ENCODE measurements around the gene CHTF18. TPM values are rescaled to one million over a fixed set of nuclear protein-coding genes. Genes with fewer than 3 reads are reported as not detected.

Gene CHTF18
- total RNA-seq, 1 donor from 2014 or later = 42.4 TPM

DNA sequence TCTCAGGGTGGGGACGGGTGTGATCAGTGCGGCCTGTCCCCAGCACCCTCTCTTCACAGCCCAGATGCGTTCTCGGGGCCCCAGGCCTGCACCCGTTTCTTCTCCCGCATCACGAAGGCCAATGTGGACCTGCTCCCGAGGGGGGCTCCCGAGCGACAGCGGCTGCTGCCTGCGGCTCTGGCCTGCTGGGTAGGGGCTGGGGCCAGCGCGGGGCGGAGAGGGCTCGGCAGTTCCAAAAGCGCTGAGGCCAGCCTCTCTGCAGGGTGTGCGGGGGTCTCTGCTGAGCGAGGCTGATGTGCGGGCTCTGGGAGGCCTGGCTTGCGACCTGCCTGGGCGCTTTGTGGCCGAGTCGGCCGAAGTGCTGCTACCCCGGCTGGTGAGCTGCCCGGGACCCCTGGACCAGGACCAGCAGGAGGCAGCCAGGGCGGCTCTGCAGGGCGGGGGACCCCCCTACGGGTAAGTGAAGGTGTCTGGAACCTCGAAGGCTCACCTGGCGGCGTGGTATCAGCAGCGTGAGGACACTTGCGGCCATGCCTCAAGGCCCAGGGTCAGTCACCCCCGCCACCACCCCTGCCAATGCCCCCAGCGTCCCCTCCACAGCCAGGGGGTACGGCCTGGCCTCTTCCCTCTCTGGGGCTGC is 23.5 kb upstream of the CHTF18 start:
- ChIA-PET CTCF (no interaction called here), POLR2A (no interaction called here)
- ATAC-seq (ENCODE audit: low read depth) (no peak), DNase-seq (no peak)
- intact Hi-C loops (cut with micrococcal nuclease) = no loop called here
- H3K4me3 Mint-ChIP-seq = no peak overlapping the region
- no peaks in the 10 kb centered on the region for H3K4me1 Mint-ChIP-seq
- no peaks in the 10 kb centered on the region for H3K9me3 Mint-ChIP-seq
- TF ChIP-seq, protein P1, sequence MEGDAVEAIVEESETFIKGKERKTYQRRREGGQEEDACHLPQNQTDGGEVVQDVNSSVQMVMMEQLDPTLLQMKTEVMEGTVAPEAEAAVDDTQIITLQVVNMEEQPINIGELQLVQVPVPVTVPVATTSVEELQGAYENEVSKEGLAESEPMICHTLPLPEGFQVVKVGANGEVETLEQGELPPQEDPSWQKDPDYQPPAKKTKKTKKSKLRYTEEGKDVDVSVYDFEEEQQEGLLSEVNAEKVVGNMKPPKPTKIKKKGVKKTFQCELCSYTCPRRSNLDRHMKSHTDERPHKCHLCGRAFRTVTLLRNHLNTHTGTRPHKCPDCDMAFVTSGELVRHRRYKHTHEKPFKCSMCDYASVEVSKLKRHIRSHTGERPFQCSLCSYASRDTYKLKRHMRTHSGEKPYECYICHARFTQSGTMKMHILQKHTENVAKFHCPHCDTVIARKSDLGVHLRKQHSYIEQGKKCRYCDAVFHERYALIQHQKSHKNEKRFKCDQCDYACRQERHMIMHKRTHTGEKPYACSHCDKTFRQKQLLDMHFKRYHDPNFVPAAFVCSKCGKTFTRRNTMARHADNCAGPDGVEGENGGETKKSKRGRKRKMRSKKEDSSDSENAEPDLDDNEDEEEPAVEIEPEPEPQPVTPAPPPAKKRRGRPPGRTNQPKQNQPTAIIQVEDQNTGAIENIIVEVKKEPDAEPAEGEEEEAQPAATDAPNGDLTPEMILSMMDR (IDR thresholded peaks at IDR 0.05) = no peak
- H3K27ac Mint-ChIP-seq = no peak overlapping the region
- H3K27me3 Mint-ChIP-seq = no peaks in the 10 kb centered on the region
- no peaks in the 10 kb centered on the region for H3K36me3 Mint-ChIP-seq (ENCODE audit: low read depth)

DNA sequence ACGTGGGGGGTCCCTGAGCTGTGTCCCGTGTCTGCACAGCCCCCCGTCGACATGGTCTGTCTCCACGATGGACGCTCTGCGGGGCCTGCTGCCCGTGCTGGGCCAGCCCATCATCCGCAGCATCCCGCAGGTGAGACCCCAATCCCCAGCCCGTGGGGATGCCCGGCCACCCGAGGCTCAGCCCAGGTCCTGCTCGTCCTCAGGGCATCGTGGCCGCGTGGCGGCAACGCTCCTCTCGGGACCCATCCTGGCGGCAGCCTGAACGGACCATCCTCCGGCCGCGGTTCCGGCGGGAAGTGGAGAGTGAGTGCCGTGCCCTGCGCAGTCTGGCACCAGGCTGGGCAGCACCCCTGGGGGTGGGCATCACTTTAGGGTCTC is 22.9 kb upstream of the CHTF18 start:
- Mint-ChIP-seq H3K9me3 (no peaks in the 10 kb centered on the region), H3K4me3 (no peak overlapping the region), H3K36me3 (ENCODE audit: low read depth) (no peaks in the 10 kb centered on the region), H3K27ac (no peak overlapping the region), H3K4me1 (no peaks in the 10 kb centered on the region), H3K27me3 (no peaks in the 10 kb centered on the region)
- ATAC-seq (ENCODE audit: low read depth) (no peak), DNase-seq (no peak)
- ChIA-PET POLR2A (no interaction called here), CTCF (no interaction called here)
- intact Hi-C loops (cut with micrococcal nuclease) = no loop called here
- TF ChIP-seq, protein P1 (IDR thresholded peaks at IDR 0.05) = no peak

DNA sequence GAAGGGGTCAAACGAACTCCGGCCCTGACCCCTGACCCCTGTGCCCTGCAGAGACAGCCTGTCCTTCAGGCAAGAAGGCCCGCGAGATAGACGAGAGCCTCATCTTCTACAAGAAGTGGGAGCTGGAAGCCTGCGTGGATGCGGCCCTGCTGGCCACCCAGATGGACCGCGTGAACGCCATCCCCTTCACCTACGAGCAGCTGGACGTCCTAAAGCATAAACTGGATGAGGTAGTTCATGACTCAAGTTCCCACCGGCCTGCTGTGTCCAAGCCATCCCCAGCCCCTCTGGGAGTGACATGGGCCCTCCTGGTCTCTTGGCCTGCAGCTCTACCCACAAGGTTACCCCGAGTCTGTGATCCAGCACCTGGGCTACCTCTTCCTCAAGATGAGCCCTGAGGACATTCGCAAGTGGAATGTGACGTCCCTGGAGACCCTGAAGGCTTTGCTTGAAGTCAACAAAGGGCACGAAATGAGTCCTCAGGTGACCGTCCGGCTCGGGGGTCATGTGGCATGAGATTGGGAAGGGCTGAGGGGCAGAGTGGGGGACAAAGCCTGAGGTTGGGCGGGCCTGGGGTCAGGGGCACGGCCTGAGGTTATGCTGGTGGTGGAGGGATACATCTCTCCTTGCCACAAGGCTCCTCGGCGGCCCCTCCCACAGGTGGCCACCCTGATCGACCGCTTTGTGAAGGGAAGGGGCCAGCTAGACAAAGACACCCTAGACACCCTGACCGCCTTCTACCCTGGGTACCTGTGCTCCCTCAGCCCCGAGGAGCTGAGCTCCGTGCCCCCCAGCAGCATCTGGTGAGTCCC is 22.2 kb upstream of the CHTF18 start:
- no peaks in the 10 kb centered on the region for H3K9me3 Mint-ChIP-seq
- H3K36me3 Mint-ChIP-seq (ENCODE audit: low read depth) = no peaks in the 10 kb centered on the region
- H3K27me3 Mint-ChIP-seq = no peaks in the 10 kb centered on the region
- DNase-seq (no peak), ATAC-seq (ENCODE audit: low read depth) (no peak)
- no peak overlapping the region for H3K4me3 Mint-ChIP-seq
- H3K27ac Mint-ChIP-seq = no peak overlapping the region
- TF ChIP-seq, protein P1 (IDR thresholded peaks at IDR 0.05) = no peak
- intact Hi-C loops (cut with micrococcal nuclease) = no loop called here
- H3K4me1 Mint-ChIP-seq = no peaks in the 10 kb centered on the region
- CTCF ChIA-PET = no interaction called here
- POLR2A ChIA-PET = no interaction called here

DNA sequence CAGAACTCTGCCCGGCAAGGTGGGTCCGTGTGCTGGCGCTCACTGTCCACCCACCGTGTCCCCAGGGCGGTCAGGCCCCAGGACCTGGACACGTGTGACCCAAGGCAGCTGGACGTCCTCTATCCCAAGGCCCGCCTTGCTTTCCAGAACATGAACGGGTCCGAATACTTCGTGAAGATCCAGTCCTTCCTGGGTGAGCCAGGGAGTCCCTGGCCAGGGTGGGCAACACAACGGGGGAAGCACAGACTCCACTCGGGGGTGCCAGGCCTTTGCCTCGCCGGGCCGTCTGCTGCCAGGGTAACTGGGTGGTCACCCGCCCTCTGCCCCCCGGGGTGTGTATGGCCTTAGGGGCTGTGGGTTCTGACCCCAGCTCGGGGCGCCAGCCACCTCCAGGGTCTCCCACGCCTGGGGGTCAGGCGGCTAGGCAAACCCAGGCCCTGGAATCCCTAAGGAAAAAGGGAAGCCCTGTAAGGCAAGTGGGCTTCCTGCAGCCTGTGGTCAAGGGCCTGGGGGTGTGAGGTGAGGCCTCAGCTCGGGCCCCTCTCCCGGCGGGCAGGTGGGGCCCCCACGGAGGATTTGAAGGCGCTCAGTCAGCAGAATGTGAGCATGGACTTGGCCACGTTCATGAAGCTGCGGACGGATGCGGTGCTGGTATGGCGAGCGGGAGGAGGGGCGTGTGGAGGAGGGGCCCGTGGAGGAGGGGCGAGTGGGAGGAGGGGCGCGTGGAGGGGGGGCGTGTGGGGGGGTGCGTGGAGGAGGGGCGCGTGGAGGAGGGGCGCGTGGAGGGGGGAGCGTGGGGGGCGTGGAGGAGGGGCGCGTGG is 21.4 kb upstream of the CHTF18 start:
- no peak for ATAC-seq (ENCODE audit: low read depth)
- H3K4me3 Mint-ChIP-seq = no peak overlapping the region
- intact Hi-C loops (cut with micrococcal nuclease) = no loop called here
- TF ChIP-seq, protein P1 (IDR thresholded peaks at IDR 0.05) = no peak
- no peaks in the 10 kb centered on the region for H3K9me3 Mint-ChIP-seq
- no peak for DNase-seq
- no peaks in the 10 kb centered on the region for H3K4me1 Mint-ChIP-seq
- no peaks in the 10 kb centered on the region for H3K27me3 Mint-ChIP-seq
- CTCF ChIA-PET = no interaction called here
- POLR2A ChIA-PET = no interaction called here
- H3K36me3 Mint-ChIP-seq (ENCODE audit: low read depth) = no peaks in the 10 kb centered on the region
- H3K27ac Mint-ChIP-seq = no peak overlapping the region

DNA sequence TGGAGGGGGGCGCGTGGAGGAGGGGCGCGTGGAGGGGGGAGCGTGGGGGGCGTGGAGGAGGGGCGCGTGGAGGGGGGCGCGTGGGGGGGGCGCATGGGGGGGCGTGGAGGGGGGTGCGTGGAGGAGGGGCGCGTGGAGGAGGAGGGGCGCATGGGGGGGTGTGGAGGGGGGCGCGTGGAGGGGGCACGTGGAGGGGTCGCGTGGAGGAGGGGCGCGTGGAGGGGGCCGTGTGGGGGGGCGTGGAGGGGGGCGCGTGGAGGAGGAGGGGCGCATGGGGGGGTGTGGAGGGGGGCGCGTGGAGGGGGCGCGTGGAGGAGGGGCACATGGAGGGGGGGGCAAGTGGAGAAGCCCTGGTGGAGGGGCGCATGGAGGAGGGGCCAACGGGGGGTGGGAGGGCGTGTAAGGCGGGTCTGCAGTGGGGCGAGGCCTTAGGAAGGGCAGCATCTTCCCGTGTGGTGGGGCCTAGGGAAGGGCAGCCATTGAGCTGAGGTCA is 20.6 kb upstream of the CHTF18 start:
- H3K4me1 Mint-ChIP-seq = no peaks in the 10 kb centered on the region
- DNase-seq (no peak), ATAC-seq (ENCODE audit: low read depth) (no peak)
- POLR2A ChIA-PET = no interaction called here
- H3K27ac Mint-ChIP-seq = no peak overlapping the region
- CTCF ChIA-PET = no interaction called here
- no peak overlapping the region for H3K4me3 Mint-ChIP-seq
- TF ChIP-seq, protein P1 (IDR thresholded peaks at IDR 0.05) = no peak
- no peaks in the 10 kb centered on the region for H3K36me3 Mint-ChIP-seq (ENCODE audit: low read depth)
- H3K9me3 Mint-ChIP-seq = no peaks in the 10 kb centered on the region
- no peaks in the 10 kb centered on the region for H3K27me3 Mint-ChIP-seq
- intact Hi-C loops (cut with micrococcal nuclease) = no loop called here

All from activated B cell treated with CpG ODN at 0.5 μM for 24 hours (primary cell).